Superior temporal gyrus (tissue), 1 donor: ENCODE data around the gene FAM219B.
"Not testable (repeated sequence)": the region's sequence is repeated elsewhere in the genome, so short reads cannot be mapped to it uniquely, and the experiment has no call there.

ENCODE experiments used
- DNase-seq: peaks from one replicate; pipeline ENCODE4 v3.0.0-alpha.2; 2016; ENCODE audit errors: extremely low spot score

Gene FAM219B

GRCh38 chr15:74906450-74907162, at the start of gene FAM219B:
Gene FAM219B, minus strand, starts transcription at chr15:74906851. Its CDS starts 51 bp downstream, at chr15:74906800.
- DNase-seq: peak; percentile 96

- peak; percentile 43 for DNase-seq
Measured at GRCh38 chr15:74955796-74956647, 49.4 kb upstream of the FAM219B start.

- no peak for DNase-seq
Measured at GRCh38 chr15:74955017-74955416, 48.4 kb upstream of the FAM219B start.

GRCh38 chr15:74954515-74954914, 47.9 kb upstream of the FAM219B start:
- DNase-seq: no peak

GRCh38 chr15:74951006-74951405, 44.4 kb upstream of the FAM219B start:
- no peak for DNase-seq

- peak; percentile 96 for DNase-seq
Measured at GRCh38 chr15:74950078-74950908, 43.6 kb upstream of the FAM219B start.

GRCh38 chr15:74937590-74938371, 31.1 kb upstream of the FAM219B start, which contains the start of gene COX5A:
Gene COX5A, minus strand, starts transcription at chr15:74938073. Its CDS starts 59 bp downstream, at chr15:74938014.
- DNase-seq: peak; percentile 97

- peak; percentile 49 for DNase-seq
Measured at GRCh38 chr15:74937272-74937589, 30.6 kb upstream of the FAM219B start.

- DNase-seq: not testable (repeated sequence)
Measured at GRCh38 chr15:74935193-74935592, 28.5 kb upstream of the FAM219B start.

GRCh38 chr15:74933573-74933972, 26.9 kb upstream of the FAM219B start:
- no peak for DNase-seq

GRCh38 chr15:74928771-74929198, 22.1 kb upstream of the FAM219B start:
- no peak for DNase-seq

GRCh38 chr15:74924525-74924924, 17.9 kb upstream of the FAM219B start:
- no peak for DNase-seq

- DNase-seq: no peak
Measured at GRCh38 chr15:74920456-74920855, 13.8 kb upstream of the FAM219B start.

GRCh38 chr15:74917676-74918075, 11.0 kb upstream of the FAM219B start:
- no peak for DNase-seq

- DNase-seq: not testable (repeated sequence)
Measured at GRCh38 chr15:74913799-74914198, 7.1 kb upstream of the FAM219B start.

GRCh38 chr15:74913041-74913440, 6.4 kb upstream of the FAM219B start:
- no peak for DNase-seq

GRCh38 chr15:74908635-74909034, 2.0 kb upstream of the FAM219B start:
- DNase-seq: no peak

- DNase-seq: no peak
Measured at GRCh38 chr15:74907163-74907870, 666 bp upstream of the FAM219B start.

- peak; percentile 60 for DNase-seq
Measured at GRCh38 chr15:74906067-74906449, 593 bp downstream of the FAM219B start.

- no peak for DNase-seq
Measured at GRCh38 chr15:74904190-74904805, 2.4 kb downstream of the FAM219B start.
